AG04450 (cell line): Measurements from ENCODE around the gene STAB1. TPM values are rescaled to one million over a fixed set of nuclear protein-coding genes. Genes with fewer than 3 reads are reported as not detected.

Source experiments
- CTCF ChIA-PET: fragments of 300-600, 350-600 bp; formaldehyde crosslinking; extraction: SDS; loops from one replicate; lab custom pipeline; 2022; ENCODE audit warnings: antibody characterized with exemption, inconsistent platforms; lab: Charles Lee
- POLR2A ChIA-PET: fragments of 350-600 bp; formaldehyde crosslinking; extraction: SDS; loops from one replicate; lab custom pipeline; 2021; ENCODE audit warnings: antibody characterized with exemption, inconsistent platforms; lab: Yijun Ruan, JAX
- DNase-seq: peaks from one replicate; pipeline ENCODE4 v3.0.0-alpha.2; 2011; ENCODE audit warnings: low read depth, low spot score
- H3K27ac ChIP-seq: one replicate; pipeline ENCODE4 v1.5.1; 2012; ENCODE audit warnings: low read depth, low read length, control low read depth
- H3K27me3 ChIP-seq: one replicate; pipeline ENCODE4 v1.6.0; 2012; ENCODE audit warnings: low read length; ENCODE audit not compliant: control insufficient read depth, insufficient read depth
- H3K4me3 ChIP-seq: 2 replicates; pipeline ENCODE4 v1.5.1; 2011; ENCODE audit warnings: mild to moderate bottlenecking, low read depth, low read length, control low read depth
- H3K9me3 ChIP-seq: 2 replicates; pipeline ENCODE4 v1.5.1; 2012; ENCODE audit warnings: low read length; ENCODE audit not compliant: control insufficient read depth, insufficient read depth
- polyA plus RNA-seq: library from polyadenylated mRNA; depleted of rRNA; stranded (reverse); fragments of >200 nt; gene quantifications from 2 replicates; pipeline ENCODE4 v1.2.3, GENCODE V29; 2011
- TF ChIP-seq, protein P1 (sequence below): IDR thresholded peaks from 2 replicates; pipeline ENCODE4 v1.5.1; 2011; ENCODE audit warnings: low read depth, low read length, control low read depth, inconsistent platforms

Gene STAB1
- polyA plus RNA-seq, 1 experiment = 0.02 TPM

- CTCF ChIA-PET = no interaction called here
- Histone ChIP-seq H3K4me3 (no peak overlapping the region), H3K27me3 (no peaks in the 10 kb centered on the region), H3K9me3 (no peaks in the 10 kb centered on the region; the same call in 1 of the 2 replicates), H3K27ac (no peak overlapping the region)
- POLR2A ChIA-PET = interaction anchor here (0.6 kb wide), 1 partner anchor 15 kb away, joined by 3 read pairs; the partner anchor contains the start of gene UQCC5
- TF ChIP-seq, protein P1, sequence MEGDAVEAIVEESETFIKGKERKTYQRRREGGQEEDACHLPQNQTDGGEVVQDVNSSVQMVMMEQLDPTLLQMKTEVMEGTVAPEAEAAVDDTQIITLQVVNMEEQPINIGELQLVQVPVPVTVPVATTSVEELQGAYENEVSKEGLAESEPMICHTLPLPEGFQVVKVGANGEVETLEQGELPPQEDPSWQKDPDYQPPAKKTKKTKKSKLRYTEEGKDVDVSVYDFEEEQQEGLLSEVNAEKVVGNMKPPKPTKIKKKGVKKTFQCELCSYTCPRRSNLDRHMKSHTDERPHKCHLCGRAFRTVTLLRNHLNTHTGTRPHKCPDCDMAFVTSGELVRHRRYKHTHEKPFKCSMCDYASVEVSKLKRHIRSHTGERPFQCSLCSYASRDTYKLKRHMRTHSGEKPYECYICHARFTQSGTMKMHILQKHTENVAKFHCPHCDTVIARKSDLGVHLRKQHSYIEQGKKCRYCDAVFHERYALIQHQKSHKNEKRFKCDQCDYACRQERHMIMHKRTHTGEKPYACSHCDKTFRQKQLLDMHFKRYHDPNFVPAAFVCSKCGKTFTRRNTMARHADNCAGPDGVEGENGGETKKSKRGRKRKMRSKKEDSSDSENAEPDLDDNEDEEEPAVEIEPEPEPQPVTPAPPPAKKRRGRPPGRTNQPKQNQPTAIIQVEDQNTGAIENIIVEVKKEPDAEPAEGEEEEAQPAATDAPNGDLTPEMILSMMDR = no peak
- DNase-seq = no peak
Observed at GRCh38 chr3:52520716-52521487, 25.8 kb downstream of the STAB1 start.

DNA sequence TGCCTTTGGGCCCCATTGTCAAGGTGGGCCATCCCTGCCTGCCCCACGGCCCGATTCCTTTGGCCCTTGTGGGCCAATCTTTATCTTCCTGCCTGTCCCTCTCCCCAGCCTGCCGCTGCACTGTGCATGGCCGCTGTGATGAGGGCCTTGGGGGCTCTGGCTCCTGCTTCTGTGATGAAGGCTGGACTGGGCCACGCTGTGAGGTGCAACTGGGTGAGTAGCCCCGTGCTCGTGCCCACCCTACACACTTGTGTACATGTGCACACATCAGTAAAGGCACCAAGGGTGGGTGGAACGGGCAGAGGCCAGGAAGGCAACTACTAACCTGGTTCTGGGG, 26.3 kb downstream of the STAB1 start:
- ChIA-PET POLR2A (interaction anchor here (0.6 kb wide), 1 partner anchor 15 kb away, joined by 3 read pairs; the partner anchor contains the start of gene UQCC5), CTCF (no interaction called here)
- TF ChIP-seq, protein P1 = no peak
- no peaks in the 10 kb centered on the region; the same call in 1 of the 2 replicates for H3K9me3 ChIP-seq
- no peak overlapping the region for H3K4me3 ChIP-seq
- H3K27ac ChIP-seq = no peak overlapping the region
- no peak for DNase-seq
- no peaks in the 10 kb centered on the region for H3K27me3 ChIP-seq

GRCh38 chr3:52521881-52522650, 26.9 kb downstream of the STAB1 start:
- Histone ChIP-seq H3K27ac (no peak overlapping the region), H3K27me3 (no peaks in the 10 kb centered on the region), H3K4me3 (no peak overlapping the region), H3K9me3 (no peaks in the 10 kb centered on the region; the same call in 1 of the 2 replicates)
- ChIA-PET CTCF (no interaction called here), POLR2A (no interaction called here)
- no peak for DNase-seq
- TF ChIP-seq, protein P1 = no peak

- Histone ChIP-seq H3K27ac (no peak overlapping the region), H3K27me3 (no peaks in the 10 kb centered on the region), H3K9me3 (no peaks in the 10 kb centered on the region; the same call in 1 of the 2 replicates), H3K4me3 (no peak overlapping the region)
- TF ChIP-seq, protein P1 = no peak
- no peak for DNase-seq
- ChIA-PET CTCF (no interaction called here), POLR2A (no interaction called here)
Observed at GRCh38 chr3:52522651-52523251, 27.6 kb downstream of the STAB1 start.
